GM18517 (cell line): ENCODE data around the gene RNASET2.
"Not testable (repeated sequence)": the region's sequence is repeated elsewhere in the genome, so short reads cannot be mapped to it uniquely, and the experiment has no call there.

ENCODE experiments used
- ATAC-seq: cut with Tn5 transposase; IDR thresholded peaks from one replicate; pipeline ENCODE4 v1.9.1; 2021; ENCODE audit warnings: mild to moderate bottlenecking, moderate library complexity; ENCODE audit not compliant: unreplicated experiment

RNASET2 gene

DNA sequence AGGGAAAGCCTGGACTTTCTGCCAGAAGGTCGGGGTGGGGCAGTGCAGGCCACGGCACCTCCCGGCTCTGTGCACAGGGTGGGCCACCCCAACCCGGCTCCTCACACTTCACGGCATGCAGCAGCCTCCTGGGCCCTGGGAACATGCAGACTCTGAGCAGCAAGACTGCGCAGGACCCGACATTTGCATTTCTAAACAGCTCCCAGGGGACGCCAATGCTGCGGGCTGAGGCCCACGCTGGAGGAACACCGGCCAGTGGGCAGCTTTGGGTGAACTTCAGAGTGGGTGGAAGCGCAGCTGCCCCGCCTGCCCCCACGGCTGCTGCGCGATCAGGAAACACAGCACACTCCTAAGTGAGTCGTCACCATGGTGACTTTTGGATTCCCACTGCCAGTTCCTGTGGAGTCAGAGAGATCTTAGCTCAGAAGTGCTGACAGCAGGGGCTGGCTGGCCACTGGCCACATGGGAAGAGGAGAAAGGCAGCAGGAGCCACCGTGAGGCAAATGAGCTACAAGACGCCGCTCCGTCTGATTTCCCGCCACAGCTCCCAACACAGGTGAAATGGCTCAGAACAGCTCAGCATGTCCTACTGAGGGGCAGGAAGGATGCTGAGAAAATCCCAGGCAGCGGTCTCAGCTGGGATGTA is 52.1 kb downstream of the RNASET2 start:
- ATAC-seq = no peak

- no peak for ATAC-seq
These were observed 52.9 kb downstream of the RNASET2 start for GRCh38 chr6:166903500-166903899.

GRCh38 chr6:166903027-166903426 is 53.3 kb downstream of the RNASET2 start:
- ATAC-seq = no peak

GRCh38 chr6:166902211-166902755 is 54.1 kb downstream of the RNASET2 start:
- no peak for ATAC-seq

DNA sequence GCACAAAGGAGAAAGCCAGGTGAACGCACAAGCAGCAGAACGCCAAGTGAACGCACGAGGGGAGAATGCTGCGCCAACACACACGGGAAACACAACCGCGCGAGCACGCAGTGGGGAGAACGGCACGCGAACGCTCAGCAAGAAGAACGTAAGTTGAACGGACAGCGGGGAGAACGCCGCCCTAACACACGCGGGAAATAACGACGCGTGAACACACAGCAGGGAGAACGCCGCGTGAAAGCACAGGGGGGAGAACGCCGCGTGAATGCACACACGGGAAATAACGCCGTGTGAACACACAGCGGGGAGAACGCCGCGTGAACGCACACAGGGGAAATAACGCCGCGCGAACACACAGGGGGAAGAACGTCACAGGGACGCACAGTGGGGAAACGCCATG is 54.7 kb downstream of the RNASET2 start:
- no peak for ATAC-seq

DNA sequence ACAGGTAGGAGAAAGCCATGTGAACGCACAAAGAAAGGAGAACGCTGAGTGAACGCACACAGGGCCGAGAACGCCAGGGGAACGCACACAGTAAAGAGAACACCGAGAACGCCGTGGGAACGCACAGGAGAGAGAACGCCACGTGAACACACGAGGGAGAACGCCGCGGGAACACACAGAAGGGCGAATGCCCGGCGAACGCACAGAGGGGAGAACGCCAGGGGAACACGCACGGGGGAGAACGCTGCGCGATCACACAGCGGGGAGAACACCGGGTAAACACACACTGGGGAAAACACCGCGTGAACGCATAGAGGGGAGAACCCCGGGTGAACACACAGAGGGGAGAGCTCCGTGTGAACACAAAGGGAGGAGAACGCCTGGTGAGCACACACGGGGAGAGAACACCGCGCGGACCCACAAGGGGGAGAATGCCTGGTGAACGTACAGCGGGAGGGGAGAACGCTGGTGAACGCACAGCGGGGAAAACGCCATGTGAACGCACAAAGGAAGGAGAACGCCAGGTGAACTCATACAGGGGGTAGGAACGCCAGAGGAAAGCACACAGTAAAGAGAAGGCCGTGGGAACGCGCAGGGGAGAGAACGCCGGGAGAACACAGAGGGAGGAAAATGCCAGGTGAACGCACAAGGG is 55.3 kb downstream of the RNASET2 start:
- ATAC-seq = no peak

GRCh38 chr6:166900130-166900708 is 56.1 kb downstream of the RNASET2 start:
- no peak for ATAC-seq

DNA sequence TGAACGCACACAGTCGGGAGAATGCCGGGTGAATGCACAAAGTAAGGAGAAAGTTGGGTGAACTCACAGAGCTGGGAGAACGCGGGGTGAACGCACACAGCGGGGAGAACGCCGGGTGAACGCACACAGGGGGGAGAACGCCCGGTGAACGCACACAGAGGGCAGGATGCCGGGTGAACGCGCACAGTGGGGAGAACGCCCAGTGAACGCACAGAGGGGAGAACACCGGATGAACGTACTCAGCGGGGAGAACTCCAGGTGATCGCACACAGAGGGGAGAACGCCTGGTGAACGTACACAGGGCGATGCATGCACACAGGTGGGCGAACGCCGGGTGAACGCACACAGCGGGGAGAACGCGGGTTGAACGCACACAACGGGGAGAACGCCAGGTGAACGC is 57.4 kb downstream of the RNASET2 start:
- no peak for ATAC-seq

- not testable (repeated sequence) for ATAC-seq
These were observed 61.7 kb downstream of the RNASET2 start for GRCh38 chr6:166894614-166895013.

DNA sequence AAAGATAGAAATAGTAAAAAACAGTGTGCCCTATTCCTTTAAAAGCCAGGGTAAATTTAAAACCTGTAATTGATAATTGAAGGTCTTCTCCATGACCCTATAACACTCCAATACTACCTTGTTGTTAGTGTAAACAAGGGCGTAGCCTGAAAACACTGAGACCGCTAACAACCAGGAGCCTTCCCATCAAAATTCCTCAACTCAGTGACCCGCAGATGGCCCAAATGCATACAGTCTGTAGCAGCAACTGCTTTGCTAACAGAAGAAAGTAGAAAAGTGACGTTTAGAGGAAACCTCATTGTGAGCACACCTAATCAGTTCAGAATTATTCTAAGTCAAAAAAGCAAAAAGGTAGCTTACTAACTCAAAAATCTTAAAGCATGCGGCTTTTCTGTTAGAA is 63.9 kb downstream of the RNASET2 start:
- not testable (repeated sequence) for ATAC-seq

DNA sequence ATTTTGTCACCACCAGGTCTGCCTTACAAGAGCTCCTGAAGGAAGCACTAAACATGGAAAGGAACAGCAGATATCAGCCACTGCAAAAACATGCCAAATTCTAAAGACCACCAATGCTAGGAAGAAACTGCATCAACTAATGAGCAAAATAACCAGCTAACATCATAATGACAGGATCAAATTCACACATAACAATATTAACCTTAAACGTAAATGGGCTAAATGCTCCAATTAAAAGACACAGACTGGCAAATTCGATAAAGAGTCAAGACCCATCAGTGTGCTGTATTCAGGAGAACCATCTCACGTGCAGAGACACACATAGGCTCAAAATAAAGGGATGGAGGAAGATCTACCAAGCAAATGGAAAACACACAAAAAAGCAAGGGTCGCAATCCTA is 69.6 kb downstream of the RNASET2 start:
- ATAC-seq = not testable (repeated sequence)

DNA sequence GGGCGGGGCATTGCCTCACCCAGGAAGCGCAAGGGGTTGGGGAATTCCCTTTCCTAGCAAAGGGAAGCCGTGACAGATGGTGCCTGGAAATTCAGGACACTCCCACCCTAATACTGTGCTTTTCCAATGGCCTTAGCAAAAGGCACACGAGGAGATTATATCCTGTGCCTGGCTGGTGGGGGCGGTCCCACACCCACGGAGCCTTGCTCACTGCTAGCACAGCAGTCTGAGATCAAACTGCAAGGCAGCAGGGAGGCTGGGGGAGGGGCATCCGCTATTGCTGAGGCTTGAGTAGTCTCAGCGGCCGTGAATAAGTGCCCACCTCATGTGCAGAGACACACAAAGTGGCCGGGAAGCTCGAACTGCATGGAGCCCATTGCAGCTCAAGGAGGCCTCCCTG is 71.4 kb downstream of the RNASET2 start:
- ATAC-seq = not testable (repeated sequence)

DNA sequence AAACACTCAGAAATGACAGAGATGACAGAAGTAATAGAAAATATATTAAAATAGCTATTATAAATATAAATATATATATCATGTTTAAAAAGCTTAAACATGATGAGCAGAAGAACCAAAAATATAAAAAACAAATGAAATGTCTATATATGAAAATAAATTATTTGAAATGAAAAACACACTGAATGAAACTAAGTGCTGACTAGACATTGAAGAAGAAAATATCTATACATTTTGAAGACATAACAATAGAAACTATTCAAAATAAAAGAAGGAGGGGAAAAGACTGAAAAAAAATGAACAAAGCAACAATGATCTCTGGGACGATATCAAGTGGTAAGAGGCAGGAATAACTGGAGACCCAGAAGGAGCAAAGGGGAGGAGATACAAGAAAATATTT is 76.8 kb downstream of the RNASET2 start:
- no peak for ATAC-seq
